SK-N-SH treated with all-trans-retinoic acid at 6 μM for 48 hours (cell line): ENCODE data around the gene CHST9.

Experiments used
- ATAC-seq: fragments of 200-7000 bp; cut with Tn5 transposase; 3 replicates; pipeline ENCODE4 v1.9.1; 2020; ENCODE audit warnings: mild to moderate bottlenecking, moderate library complexity
- ARNTL ChIP-seq: fragments of 450-650 bp; formaldehyde crosslinking; IDR thresholded peaks from 2 replicates; pipeline ENCODE4 v1.5.0; 2020; ENCODE audit warnings: low read depth, mild to moderate bottlenecking, moderate library complexity, borderline replicate concordance
- BACH2 ChIP-seq: fragments of 250-450 bp; sonication (Bioruptor Pico); IDR thresholded peaks from 2 replicates; pipeline ENCODE4 v1.9.0; 2021; ENCODE audit warnings: mild to moderate bottlenecking, borderline replicate concordance
- CREB5 ChIP-seq: fragments of 250-450 bp; sonication (Bioruptor Pico); IDR thresholded peaks from 2 replicates; pipeline ENCODE4 v1.5.1; 2020; ENCODE audit warnings: low read depth, mild to moderate bottlenecking, moderate library complexity
- CSDC2 ChIP-seq: fragments of 250-450 bp; sonication (Bioruptor Pico); IDR thresholded peaks from 2 replicates; pipeline ENCODE4 v1.5.0; 2020; ENCODE audit warnings: mild to moderate bottlenecking, moderate library complexity
- CSRNP3 ChIP-seq: fragments of 250-450 bp; sonication (Bioruptor Pico); IDR thresholded peaks from 2 replicates; pipeline ENCODE4 v1.5.1; 2021; ENCODE audit warnings: mild to moderate bottlenecking, moderate library complexity
- ESRRG ChIP-seq: fragments of 250-450 bp; sonication (Bioruptor Pico); IDR thresholded peaks from 2 replicates; pipeline ENCODE4 v1.6.1; 2021; ENCODE audit warnings: mild to moderate bottlenecking
- GLIS3 ChIP-seq: fragments of 250-450 bp; sonication (Bioruptor Pico); IDR thresholded peaks from 2 replicates; pipeline ENCODE4 v1.5.0; 2020; ENCODE audit warnings: mild to moderate bottlenecking, moderate library complexity
- ISL1 ChIP-seq: fragments of 250-450 bp; sonication (Bioruptor Pico); IDR thresholded peaks from 2 replicates; pipeline ENCODE4 v2.1.2; 2022; ENCODE audit warnings: mild to moderate bottlenecking, moderate library complexity
- OSR1 ChIP-seq: fragments of 250-450 bp; sonication (Bioruptor Pico); IDR thresholded peaks from 2 replicates; pipeline ENCODE4 v1.8.0; 2022; ENCODE audit warnings: moderate library complexity, mild to moderate bottlenecking, inconsistent platforms
- POU6F1 ChIP-seq: fragments of 250-450 bp; sonication (Bioruptor Pico); IDR thresholded peaks from 2 replicates; pipeline ENCODE4 v1.8.0; 2021; ENCODE audit warnings: low read depth, mild to moderate bottlenecking, moderate library complexity, borderline replicate concordance
- PPARA ChIP-seq: fragments of 250-450 bp; sonication (Bioruptor Pico); IDR thresholded peaks from 2 replicates; pipeline ENCODE4 v1.5.0; 2020; ENCODE audit warnings: mild to moderate bottlenecking, borderline replicate concordance
- RARB ChIP-seq: fragments of 250-450 bp; sonication (Bioruptor Pico); IDR thresholded peaks from 2 replicates; pipeline ENCODE4 v1.8.0; 2021; ENCODE audit warnings: mild to moderate bottlenecking, moderate library complexity
- SNAI2 ChIP-seq: fragments of 250-450 bp; sonication (Bioruptor Pico); IDR thresholded peaks from 2 replicates; pipeline ENCODE4 v1.5.0; 2020; ENCODE audit warnings: mild to moderate bottlenecking, moderate library complexity
- TCF4 ChIP-seq: fragments of 250-450 bp; sonication (Bioruptor Pico); IDR thresholded peaks from 2 replicates; pipeline ENCODE4 v1.8.0; 2021; ENCODE audit warnings: mild to moderate bottlenecking, moderate library complexity, borderline replicate concordance
- TOX ChIP-seq: fragments of 250-450 bp; sonication (Bioruptor Pico); IDR thresholded peaks from 2 replicates; pipeline ENCODE4 v1.8.0; 2021; ENCODE audit warnings: mild to moderate bottlenecking, moderate library complexity, borderline replicate concordance
- TSHZ2 ChIP-seq: fragments of 250-450 bp; sonication (Bioruptor Pico); IDR thresholded peaks from 2 replicates; pipeline ENCODE4 v1.5.0; 2020; ENCODE audit warnings: mild to moderate bottlenecking, moderate library complexity
- ZC3H10 ChIP-seq: fragments of 250-450 bp; sonication (Bioruptor Pico); IDR thresholded peaks from 2 replicates; pipeline ENCODE4 v1.5.1; 2021; ENCODE audit warnings: mild to moderate bottlenecking, moderate library complexity
- ZFP3 ChIP-seq: fragments of 250-450 bp; sonication (Bioruptor Pico); IDR thresholded peaks from 2 replicates; pipeline ENCODE4 v1.5.0; 2020; ENCODE audit warnings: mild to moderate bottlenecking, moderate library complexity
- ZFP30 ChIP-seq: fragments of 450-650 bp; formaldehyde crosslinking; IDR thresholded peaks from 2 replicates; pipeline ENCODE4 v1.5.0; 2022; ENCODE audit warnings: mild to moderate bottlenecking, moderate library complexity
- ZNF565 ChIP-seq: fragments of 450-650 bp; formaldehyde crosslinking; conservative IDR thresholded peaks from 2 replicates; pipeline ENCODE4 v1.5.0; 2020; ENCODE audit warnings: low read depth, mild to moderate bottlenecking, moderate library complexity
- ZNF70 ChIP-seq: fragments of 450-650 bp; formaldehyde crosslinking; IDR thresholded peaks from 2 replicates; pipeline ENCODE4 v1.5.0; 2020; ENCODE audit warnings: mild to moderate bottlenecking, moderate library complexity
- ZNF8 ChIP-seq: fragments of 450-650 bp; formaldehyde crosslinking; IDR thresholded peaks from 2 replicates; pipeline ENCODE4 v1.5.0; 2020; ENCODE audit warnings: mild to moderate bottlenecking, moderate library complexity

The CHST9 gene

GRCh38 chr18:26920644-26921043 is 264.5 kb downstream of the CHST9 start:
- no peak for ATAC-seq
- TF ChIP-seq ZC3H10 (CRISPR knock-in tag) (no peak), ESRRG (CRISPR knock-in tag) (no peak), ZNF565 (CRISPR knock-in tag) (no peak), ARNTL (no peak), GLIS3 (no peak), OSR1 (CRISPR knock-in tag) (no peak), ISL1 (CRISPR knock-in tag) (no peak), SNAI2 (CRISPR knock-in tag) (no peak), ZFP3 (CRISPR knock-in tag) (no peak), TCF4 (CRISPR knock-in tag) (no peak), BACH2 (CRISPR knock-in tag) (no peak), CSRNP3 (CRISPR knock-in tag) (no peak), TOX (no peak), ZFP30 (CRISPR knock-in tag) (no peak), ZNF70 (CRISPR knock-in tag) (no peak), ZNF8 (CRISPR knock-in tag) (no peak), PPARA (no peak), CSDC2 (CRISPR knock-in tag) (no peak), CREB5 (CRISPR knock-in tag) (no peak), RARB (CRISPR knock-in tag) (no peak)
- TF ChIP-seq, all 23 proteins: peak for 0

GRCh38 chr18:26919627-26920026 is 265.5 kb downstream of the CHST9 start:
- TF ChIP-seq GLIS3 = no peak
- TF ChIP-seq SNAI2 (CRISPR knock-in tag) = no peak
- TF ChIP-seq CSDC2 (CRISPR knock-in tag) = no peak
- no peak for TF ChIP-seq POU6F1
- no peak for TF ChIP-seq ZNF70 (CRISPR knock-in tag)
- no peak for TF ChIP-seq ZFP30 (CRISPR knock-in tag)
- TF ChIP-seq, all 23 proteins: peak for 0
- ATAC-seq = no peak

- no peak for ATAC-seq
- TF ChIP-seq TSHZ2 (no peak), ESRRG (CRISPR knock-in tag) (no peak)
Measured at GRCh38 chr18:26919201-26919600, 265.9 kb downstream of the CHST9 start.

GRCh38 chr18:26911840-26912239 is 273.3 kb downstream of the CHST9 start:
- TF ChIP-seq SNAI2 (CRISPR knock-in tag) (no peak), ZC3H10 (CRISPR knock-in tag) (no peak), ZFP3 (CRISPR knock-in tag) (no peak), CREB5 (CRISPR knock-in tag) (no peak), PPARA (no peak)
- no peak for ATAC-seq
